WTC11 (cell line): ENCODE data around the gene MFN1.

Source experiments
- ATF1 ChIP-seq: sonication (generic); formaldehyde crosslinking; IDR thresholded peaks from 2 replicates; pipeline ENCODE4 v1.8.1; 2023; ENCODE audit warnings: mild to moderate bottlenecking, moderate library complexity, missing genetic modification reagents
- ELF4 ChIP-seq: sonication (generic); formaldehyde crosslinking; IDR thresholded peaks from 2 replicates; pipeline ENCODE4 v1.8.1; 2022; ENCODE audit warnings: low read depth, mild to moderate bottlenecking, moderate library complexity, missing genetic modification reagents
- FOXP4 ChIP-seq: sonication (generic); formaldehyde crosslinking; IDR thresholded peaks from 2 replicates; pipeline ENCODE4 v1.8.0; 2022; ENCODE audit warnings: mild to moderate bottlenecking, missing genetic modification reagents
- JUN ChIP-seq: sonication (generic); formaldehyde crosslinking; IDR thresholded peaks from 2 replicates; pipeline ENCODE4 v1.8.0; 2023; ENCODE audit warnings: mild to moderate bottlenecking, missing genetic modification reagents
- KAT7 ChIP-seq: sonication (generic); formaldehyde crosslinking; IDR thresholded peaks from 2 replicates; pipeline ENCODE4 v1.8.1; 2023; ENCODE audit warnings: missing genetic modification reagents, mild to moderate bottlenecking, borderline replicate concordance
- NR2C2 ChIP-seq: sonication (generic); formaldehyde crosslinking; IDR thresholded peaks from 2 replicates; pipeline ENCODE4 v1.8.0; 2022; ENCODE audit warnings: mild to moderate bottlenecking, missing genetic modification reagents
- SMAD4 ChIP-seq: sonication (generic); formaldehyde crosslinking; IDR thresholded peaks from 2 replicates; pipeline ENCODE4 v1.8.0; 2022; ENCODE audit warnings: mild to moderate bottlenecking, missing genetic modification reagents
- SP1 ChIP-seq: sonication (generic); formaldehyde crosslinking; conservative IDR thresholded peaks from 2 replicates; pipeline ENCODE4 v1.8.1; 2022; ENCODE audit warnings: missing genetic modification reagents
- TCF7 ChIP-seq: sonication (generic); formaldehyde crosslinking; IDR thresholded peaks from 2 replicates; pipeline ENCODE4 v1.8.0; 2022; ENCODE audit warnings: mild to moderate bottlenecking, low read depth, missing genetic modification reagents, moderate library complexity
- TEAD4 ChIP-seq: sonication (generic); formaldehyde crosslinking; IDR thresholded peaks from 2 replicates; pipeline ENCODE4 v1.8.0; 2022; ENCODE audit warnings: mild to moderate bottlenecking, missing genetic modification reagents
- ZNF121 ChIP-seq: sonication (generic); formaldehyde crosslinking; IDR thresholded peaks from 2 replicates; pipeline ENCODE4 v1.8.0; 2023; ENCODE audit warnings: missing genetic modification reagents
- ZNF138 ChIP-seq: sonication (generic); formaldehyde crosslinking; conservative IDR thresholded peaks from 2 replicates; pipeline ENCODE4 v1.8.1; 2022; ENCODE audit warnings: mild to moderate bottlenecking, moderate library complexity, missing genetic modification reagents
- TF ChIP-seq, protein P1 (sequence below): fragments of 200-600 bp; IDR thresholded peaks from 2 replicates; pipeline ENCODE4 v1.8.0; 2022; ENCODE audit warnings: antibody characterized with exemption
- TF ChIP-seq, protein P2 (sequence below): sonication (generic); formaldehyde crosslinking; IDR thresholded peaks from 2 replicates; pipeline ENCODE4 v1.8.0; 2022; ENCODE audit warnings: mild to moderate bottlenecking, missing genetic modification reagents

GRCh38 chr3:179402963-179403362, 55.5 kb downstream of the MFN1 start:
- TF ChIP-seq SP1 (CRISPR knock-in tag) (no peak), TCF7 (CRISPR knock-in tag) (no peak), JUN (CRISPR knock-in tag) (no peak), ELF4 (CRISPR knock-in tag) (no peak), ZNF138 (no peak), ZNF121 (CRISPR knock-in tag) (no peak), SMAD4 (CRISPR knock-in tag) (no peak), KAT7 (CRISPR knock-in tag) (no peak), NR2C2 (CRISPR knock-in tag) (no peak), ATF1 (CRISPR knock-in tag) (no peak), FOXP4 (CRISPR knock-in tag) (no peak), TEAD4 (CRISPR knock-in tag) (no peak)
- TF ChIP-seq, protein P1, sequence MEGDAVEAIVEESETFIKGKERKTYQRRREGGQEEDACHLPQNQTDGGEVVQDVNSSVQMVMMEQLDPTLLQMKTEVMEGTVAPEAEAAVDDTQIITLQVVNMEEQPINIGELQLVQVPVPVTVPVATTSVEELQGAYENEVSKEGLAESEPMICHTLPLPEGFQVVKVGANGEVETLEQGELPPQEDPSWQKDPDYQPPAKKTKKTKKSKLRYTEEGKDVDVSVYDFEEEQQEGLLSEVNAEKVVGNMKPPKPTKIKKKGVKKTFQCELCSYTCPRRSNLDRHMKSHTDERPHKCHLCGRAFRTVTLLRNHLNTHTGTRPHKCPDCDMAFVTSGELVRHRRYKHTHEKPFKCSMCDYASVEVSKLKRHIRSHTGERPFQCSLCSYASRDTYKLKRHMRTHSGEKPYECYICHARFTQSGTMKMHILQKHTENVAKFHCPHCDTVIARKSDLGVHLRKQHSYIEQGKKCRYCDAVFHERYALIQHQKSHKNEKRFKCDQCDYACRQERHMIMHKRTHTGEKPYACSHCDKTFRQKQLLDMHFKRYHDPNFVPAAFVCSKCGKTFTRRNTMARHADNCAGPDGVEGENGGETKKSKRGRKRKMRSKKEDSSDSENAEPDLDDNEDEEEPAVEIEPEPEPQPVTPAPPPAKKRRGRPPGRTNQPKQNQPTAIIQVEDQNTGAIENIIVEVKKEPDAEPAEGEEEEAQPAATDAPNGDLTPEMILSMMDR = no peak
- TF ChIP-seq, protein P2, sequence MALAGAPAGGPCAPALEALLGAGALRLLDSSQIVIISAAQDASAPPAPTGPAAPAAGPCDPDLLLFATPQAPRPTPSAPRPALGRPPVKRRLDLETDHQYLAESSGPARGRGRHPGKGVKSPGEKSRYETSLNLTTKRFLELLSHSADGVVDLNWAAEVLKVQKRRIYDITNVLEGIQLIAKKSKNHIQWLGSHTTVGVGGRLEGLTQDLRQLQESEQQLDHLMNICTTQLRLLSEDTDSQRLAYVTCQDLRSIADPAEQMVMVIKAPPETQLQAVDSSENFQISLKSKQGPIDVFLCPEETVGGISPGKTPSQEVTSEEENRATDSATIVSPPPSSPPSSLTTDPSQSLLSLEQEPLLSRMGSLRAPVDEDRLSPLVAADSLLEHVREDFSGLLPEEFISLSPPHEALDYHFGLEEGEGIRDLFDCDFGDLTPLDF (CRISPR knock-in tag) = no peak
